ENCODE measurements around the gene CFAP299. TPM values are rescaled to one million over a fixed set of nuclear protein-coding genes. Genes with fewer than 3 reads are reported as not detected.

Gene CFAP299
- total RNA-seq, 4 donors from 2014 or later = 0.84 to 2.5 (median 2.2) TPM; not detected in 1

GRCh38 chr4:80852061-80852460 lies 516.5 kb downstream of the CFAP299 start:
- intact Hi-C loops (cut with DNase I) = no loop called here
- H3K36me3 ChIP-seq = no peaks in the 10 kb centered on the region
- TF ChIP-seq POLR2A (IDR thresholded peaks at IDR 0.05; ENCODE audit: low read depth) = no peak
- TF ChIP-seq CTCF (IDR thresholded peaks at IDR 0.05) = no peak
- no peak overlapping the region for H3K4me3 ChIP-seq
- no peaks in the 10 kb centered on the region for H3K4me1 ChIP-seq
- WGBS = 70% methylated on average over 2 of the region's 2 CpGs
- no peak overlapping the region for H3K27ac ChIP-seq (replicated peaks in 1 of 4)
- no peaks in the 10 kb centered on the region for H3K27me3 ChIP-seq
- no peaks in the 10 kb centered on the region for H3K9me3 ChIP-seq
- no peak for DNase-seq (ENCODE audit: extremely low spot score)

- Histone ChIP-seq H3K27ac (replicated peaks in 1 of 4) (no peak overlapping the region), H3K27me3 (no peaks in the 10 kb centered on the region), H3K4me3 (no peak overlapping the region), H3K4me1 (no peaks in the 10 kb centered on the region), H3K9me3 (no peaks in the 10 kb centered on the region), H3K36me3 (no peaks in the 10 kb centered on the region)
- no peak for DNase-seq (ENCODE audit: extremely low spot score)
- 100% methylated on average over 1 of the region's 1 CpG for WGBS
- intact Hi-C loops (cut with DNase I) = no loop called here
- no peak for TF ChIP-seq CTCF (IDR thresholded peaks at IDR 0.05)
- TF ChIP-seq POLR2AphosphoS5 (IDR thresholded peaks at IDR 0.05) = no peak
- TF ChIP-seq EP300 (IDR thresholded peaks at IDR 0.05) = no peak
- no peak for TF ChIP-seq POLR2A (IDR thresholded peaks at IDR 0.05; ENCODE audit: low read depth)
Observed at GRCh38 chr4:80873571-80873970, 538.0 kb downstream of the CFAP299 start.

- H3K9me3 ChIP-seq = no peaks in the 10 kb centered on the region
- no peak overlapping the region for H3K27ac ChIP-seq (replicated peaks in 1 of 4)
- intact Hi-C loops (cut with DNase I) = no loop called here
- H3K27me3 ChIP-seq = no peaks in the 10 kb centered on the region
- DNase-seq (ENCODE audit: extremely low spot score) = no peak
- H3K4me1 ChIP-seq = no peaks in the 10 kb centered on the region
- WGBS = 92% methylated on average over 2 of the region's 2 CpGs
- H3K36me3 ChIP-seq = no peaks in the 10 kb centered on the region
- no peak overlapping the region for H3K4me3 ChIP-seq
- no peak for TF ChIP-seq CTCF (IDR thresholded peaks at IDR 0.05)
Observed at GRCh38 chr4:80874979-80875378, 539.4 kb downstream of the CFAP299 start.

GRCh38 chr4:80875642-80876041 lies 540.1 kb downstream of the CFAP299 start:
- Histone ChIP-seq H3K27ac (replicated peaks in 1 of 4) (no peak overlapping the region), H3K4me1 (no peaks in the 10 kb centered on the region), H3K36me3 (no peaks in the 10 kb centered on the region), H3K4me3 (no peak overlapping the region), H3K9me3 (no peaks in the 10 kb centered on the region), H3K27me3 (no peaks in the 10 kb centered on the region)
- intact Hi-C loops (cut with DNase I) = no loop called here
- WGBS = 94% methylated on average over 3 of the region's 3 CpGs
- TF ChIP-seq POLR2AphosphoS5 (IDR thresholded peaks at IDR 0.05) = no peak
- TF ChIP-seq EP300 (IDR thresholded peaks at IDR 0.05) = no peak
- TF ChIP-seq POLR2A (IDR thresholded peaks at IDR 0.05; ENCODE audit: low read depth) = no peak
- no peak for TF ChIP-seq CTCF (IDR thresholded peaks at IDR 0.05)
- DNase-seq (ENCODE audit: extremely low spot score) = no peak

- Histone ChIP-seq H3K27ac (replicated peaks in 1 of 4) (no peak overlapping the region), H3K36me3 (no peaks in the 10 kb centered on the region)
- intact Hi-C loops (cut with DNase I) = no loop called here
Observed at GRCh38 chr4:80876810-80877209, 541.3 kb downstream of the CFAP299 start.

More at GRCh38 chr4:80876810-80877209, 541.3 kb downstream of the CFAP299 start:
- DNase-seq (ENCODE audit: extremely low spot score) = no peak
- H3K4me1 ChIP-seq = no peaks in the 10 kb centered on the region
- no peaks in the 10 kb centered on the region for H3K27me3 ChIP-seq
- no peak overlapping the region for H3K4me3 ChIP-seq
- TF ChIP-seq CTCF (IDR thresholded peaks at IDR 0.05) (no peak), POLR2AphosphoS5 (IDR thresholded peaks at IDR 0.05) (no peak), POLR2A (IDR thresholded peaks at IDR 0.05; ENCODE audit: low read depth) (no peak), EP300 (IDR thresholded peaks at IDR 0.05) (no peak)
- no peaks in the 10 kb centered on the region for H3K9me3 ChIP-seq

All from esophagus muscularis mucosa (tissue), 4 donors.